Lower leg skin (tissue), 4 donors: ENCODE results near the gene PCCB. TPM values are rescaled to one million over a fixed set of nuclear protein-coding genes. Genes with fewer than 3 reads are reported as not detected.

Source experiments
- DNase-seq, 2 donors: peaks; one replicate each; pipeline ENCODE4 v3.0.0-alpha.2; 2019; ENCODE audit warnings: low spot score in 2 of 2
- H3K4me3 ChIP-seq: fragments of 200-600 bp; sonication (generic); 2 replicates; pipeline ENCODE4 v1.5.1; 2017; ENCODE audit warnings: mild to moderate bottlenecking, low read depth; ENCODE audit not compliant: poor library complexity, severe bottlenecking
- CTCF ChIP-seq, 3 donors: fragments of 450-650 bp; IDR thresholded peaks; one replicate each; pipeline ENCODE4 v1.5.1; 2016; ENCODE audit warnings: antibody characterized with exemption in 3 of 3, mild to moderate bottlenecking in 3 of 3, moderate library complexity in 2 of 3
- POLR2A ChIP-seq, 2 donors: fragments of 450-650 bp; IDR thresholded peaks; one replicate each; pipeline ENCODE4 v1.6.1; 2016 to 2017; ENCODE audit warnings: antibody characterized with exemption in 2 of 2, mild to moderate bottlenecking in 1 of 2, moderate library complexity in 1 of 2
- WGBS, 2 donors: methylation state at CpG; one replicate each; pipeline ENCODE4 v1.1.5; 2018; 5-methylcytosine and 5-hydroxymethylcytosine counted together
- intact Hi-C: fragments of 100-400 bp; cut with DNase I; formaldehyde crosslinking; loops from one replicate; pipeline ENCODE4 v1.15.0; 2023; ENCODE audit warnings: low total_unique reads
- total RNA-seq, 4 donors: library from RNA; depleted of rRNA; stranded (reverse); fragments of >200 nt; gene quantifications; one replicate each; pipeline ENCODE4 v1.1.0, GENCODE V29; 2016

Gene PCCB
- total RNA-seq, 4 donors from 2014 or later = 12.6 to 40.1 (median 27.3) TPM

GRCh38 chr3:136250903-136251460, 842 bp downstream of the PCCB start:
- DNase-seq = peak; percentile 31 to 88
- 12% methylated on average over 16 to 18 of the region's 18 CpGs for WGBS, 2 donors
- peak overlapping the region; percentile 44 for H3K4me3 ChIP-seq
- TF ChIP-seq POLR2A (IDR thresholded peaks at IDR 0.05) (no peak), CTCF (IDR thresholded peaks at IDR 0.05) (no peak)
- intact Hi-C loops = no loop called here

- no peak for TF ChIP-seq CTCF (IDR thresholded peaks at IDR 0.05)
- TF ChIP-seq POLR2A (IDR thresholded peaks at IDR 0.05) = no peak
- no peak for DNase-seq
- intact Hi-C loops = no loop called here
- 69 to 79% methylated on average over 3 of the region's 3 CpGs for WGBS, 2 donors
- no peak overlapping the region for H3K4me3 ChIP-seq
These were observed 1.4 kb downstream of the PCCB start for GRCh38 chr3:136251511-136251910.

- intact Hi-C loops = no loop called here
- no peak overlapping the region for H3K4me3 ChIP-seq
- no peak for DNase-seq
- WGBS, 2 donors = 95 to 96% methylated on average over 8 of the region's 8 CpGs
- TF ChIP-seq CTCF (IDR thresholded peaks at IDR 0.05) = no peak
- no peak for TF ChIP-seq POLR2A (IDR thresholded peaks at IDR 0.05)
These were observed 5.7 kb downstream of the PCCB start for GRCh38 chr3:136255672-136256406.

GRCh38 chr3:136258199-136258598, 8.1 kb downstream of the PCCB start:
- H3K4me3 ChIP-seq = no peak overlapping the region
- TF ChIP-seq CTCF (IDR thresholded peaks at IDR 0.05) (no peak), POLR2A (IDR thresholded peaks at IDR 0.05) (no peak)
- intact Hi-C loops = no loop called here
- DNase-seq = no peak
- 94% methylated on average over 2 of the region's 2 CpGs for whole genome bisulfite sequencing, 2 donors

GRCh38 chr3:136261826-136262225, 11.7 kb downstream of the PCCB start:
- intact Hi-C loops = no loop called here
- DNase-seq = no peak
- no peak overlapping the region for H3K4me3 ChIP-seq
- WGBS, 2 donors = 86 to 88% methylated on average over 5 of the region's 5 CpGs
- TF ChIP-seq CTCF (IDR thresholded peaks at IDR 0.05) = no peak
- TF ChIP-seq POLR2A (IDR thresholded peaks at IDR 0.05) = no peak
